MM.1S (cell line): ENCODE data around the gene TMEM267.
"Not testable (repeated sequence)": the region's sequence is repeated elsewhere in the genome, so short reads cannot be mapped to it uniquely, and the experiment has no call there.

Experiments used
- DNase-seq: peaks from one replicate; pipeline ENCODE4 v3.0.0-alpha.2; 2015
- H2AFZ ChIP-seq: fragments of 300-600 bp; sonication (generic); 2 replicates; pipeline ENCODE4 v1.6.0; 2016; ENCODE audit warnings: antibody characterized with exemption, low read length
- H3F3A ChIP-seq: fragments of 300-600 bp; sonication (generic); 2 replicates; pipeline ENCODE4 v1.6.1; 2016; ENCODE audit warnings: mild to moderate bottlenecking, antibody characterized with exemption, low read length, moderate library complexity, mixed read lengths; ENCODE audit not compliant: insufficient read depth
- H3K27ac ChIP-seq: fragments of 300-600 bp; sonication (generic); 2 replicates; pipeline ENCODE4 v1.5.1; 2016; ENCODE audit warnings: mild to moderate bottlenecking, low read length
- H3K27me3 ChIP-seq: fragments of 300-600 bp; sonication (generic); replicated peaks from 2 replicates; pipeline ENCODE4 v1.6.0; 2016; ENCODE audit warnings: low read length; ENCODE audit not compliant: insufficient read depth
- H3K36me3 ChIP-seq: fragments of 300-600 bp; sonication (generic); replicated peaks from 2 replicates; pipeline ENCODE4 v1.6.1; 2016; ENCODE audit warnings: mild to moderate bottlenecking, low read length, mixed read lengths; ENCODE audit not compliant: insufficient read depth
- H3K4me1 ChIP-seq: fragments of 300-600 bp; sonication (generic); 2 replicates; pipeline ENCODE4 v1.6.1; 2016; ENCODE audit warnings: low read length, mixed read lengths
- H3K4me2 ChIP-seq: fragments of 300-600 bp; sonication (generic); 2 replicates; pipeline ENCODE4 v1.6.0; 2016; ENCODE audit warnings: low read depth, low read length
- H3K4me3 ChIP-seq: fragments of 300-600 bp; sonication (generic); 2 replicates; pipeline ENCODE4 v1.5.1; 2016; ENCODE audit warnings: low read length, mixed read lengths
- H3K79me2 ChIP-seq: fragments of 300-600 bp; sonication (generic); 2 replicates; pipeline ENCODE4 v1.6.1; 2016; ENCODE audit warnings: mixed run types, low read length, mixed read lengths
- H3K9ac ChIP-seq: fragments of 300-600 bp; sonication (generic); 2 replicates; pipeline ENCODE4 v1.6.1; 2016; ENCODE audit warnings: low read length, mixed read lengths
- H3K9me2 ChIP-seq: fragments of 300-600 bp; sonication (generic); replicated peaks from 2 replicates; pipeline ENCODE4 v1.6.1; 2016; ENCODE audit warnings: mild to moderate bottlenecking, low read length, mixed read lengths; ENCODE audit not compliant: insufficient read depth
- H3K9me3 ChIP-seq: fragments of 300-600 bp; sonication (generic); replicated peaks from 2 replicates; pipeline ENCODE4 v1.6.1; 2016; ENCODE audit warnings: mild to moderate bottlenecking, low read length, mixed read lengths; ENCODE audit not compliant: insufficient read depth
- H4K20me1 ChIP-seq: fragments of 300-600 bp; sonication (generic); 2 replicates; pipeline ENCODE4 v1.6.1; 2016; ENCODE audit warnings: mild to moderate bottlenecking, low read length, moderate library complexity, mixed read lengths; ENCODE audit not compliant: insufficient read depth
- EZH2 ChIP-seq: fragments of 300-600 bp; sonication (generic); optimal IDR thresholded peaks from 2 replicates; pipeline ENCODE3; 2017; ENCODE audit warnings: low read depth, mild to moderate bottlenecking, antibody characterized with exemption, low read length, mixed read lengths
- EZH2phosphoT487 ChIP-seq: fragments of 300-600 bp; sonication (generic); IDR thresholded peaks from 2 replicates; pipeline ENCODE4 v1.6.1; 2018; ENCODE audit warnings: antibody characterized with exemption, low read length
- TF ChIP-seq, protein P1 (sequence below): fragments of 300-600 bp; sonication (generic); IDR thresholded peaks from 2 replicates; pipeline ENCODE4 v1.5.1; 2016; ENCODE audit warnings: antibody characterized with exemption, low read length, mixed read lengths

The TMEM267 gene

DNA sequence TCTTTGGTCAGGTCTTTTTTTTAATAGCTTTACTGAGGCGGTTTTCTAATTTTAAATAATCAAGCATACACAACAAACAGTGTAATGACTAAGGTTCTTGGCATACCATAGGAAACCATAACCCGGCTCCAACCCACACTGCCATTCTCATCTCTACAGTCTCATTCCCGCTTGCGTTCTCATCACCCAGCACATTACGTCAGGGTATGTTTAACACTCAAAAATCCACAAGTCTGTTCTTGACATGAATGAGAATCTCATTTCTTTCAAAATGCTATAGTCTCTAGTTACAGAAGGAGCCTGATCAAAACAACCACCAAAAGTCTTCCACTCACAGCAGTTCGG is 30.8 kb upstream of the TMEM267 start:
- H3F3A ChIP-seq: peaks cover 5% of the 10 kb centered on the region
- peak overlapping the region; percentile 90 for H2AFZ ChIP-seq
- peak overlapping the region; percentile 67 for H3K9ac ChIP-seq
- no peaks in the 10 kb centered on the region for H3K27me3 ChIP-seq
- H3K36me3 ChIP-seq: no peaks in the 10 kb centered on the region
- peaks cover 11% of the 10 kb centered on the region; the same call in 1 of the 2 replicates for H3K4me1 ChIP-seq
- H3K79me2 ChIP-seq: 0 out of 2 replicates have a peak, but pooled peaks cover 9% of the 10 kb centered on the region
- TF ChIP-seq EZH2phosphoT487: no peak
- TF ChIP-seq, protein P1, sequence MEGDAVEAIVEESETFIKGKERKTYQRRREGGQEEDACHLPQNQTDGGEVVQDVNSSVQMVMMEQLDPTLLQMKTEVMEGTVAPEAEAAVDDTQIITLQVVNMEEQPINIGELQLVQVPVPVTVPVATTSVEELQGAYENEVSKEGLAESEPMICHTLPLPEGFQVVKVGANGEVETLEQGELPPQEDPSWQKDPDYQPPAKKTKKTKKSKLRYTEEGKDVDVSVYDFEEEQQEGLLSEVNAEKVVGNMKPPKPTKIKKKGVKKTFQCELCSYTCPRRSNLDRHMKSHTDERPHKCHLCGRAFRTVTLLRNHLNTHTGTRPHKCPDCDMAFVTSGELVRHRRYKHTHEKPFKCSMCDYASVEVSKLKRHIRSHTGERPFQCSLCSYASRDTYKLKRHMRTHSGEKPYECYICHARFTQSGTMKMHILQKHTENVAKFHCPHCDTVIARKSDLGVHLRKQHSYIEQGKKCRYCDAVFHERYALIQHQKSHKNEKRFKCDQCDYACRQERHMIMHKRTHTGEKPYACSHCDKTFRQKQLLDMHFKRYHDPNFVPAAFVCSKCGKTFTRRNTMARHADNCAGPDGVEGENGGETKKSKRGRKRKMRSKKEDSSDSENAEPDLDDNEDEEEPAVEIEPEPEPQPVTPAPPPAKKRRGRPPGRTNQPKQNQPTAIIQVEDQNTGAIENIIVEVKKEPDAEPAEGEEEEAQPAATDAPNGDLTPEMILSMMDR: no peak
- TF ChIP-seq EZH2: no peak
- peak overlapping the region; percentile 90 for H3K4me3 ChIP-seq
- DNase-seq: no peak
- no peaks in the 10 kb centered on the region for H4K20me1 ChIP-seq
- H3K9me2 ChIP-seq: no peaks in the 10 kb centered on the region
- H3K4me2 ChIP-seq: peak overlapping the region; percentile 90
- no peaks in the 10 kb centered on the region for H3K9me3 ChIP-seq
- peak overlapping the region; percentile 68; the same call in 1 of the 2 replicates for H3K27ac ChIP-seq

DNA sequence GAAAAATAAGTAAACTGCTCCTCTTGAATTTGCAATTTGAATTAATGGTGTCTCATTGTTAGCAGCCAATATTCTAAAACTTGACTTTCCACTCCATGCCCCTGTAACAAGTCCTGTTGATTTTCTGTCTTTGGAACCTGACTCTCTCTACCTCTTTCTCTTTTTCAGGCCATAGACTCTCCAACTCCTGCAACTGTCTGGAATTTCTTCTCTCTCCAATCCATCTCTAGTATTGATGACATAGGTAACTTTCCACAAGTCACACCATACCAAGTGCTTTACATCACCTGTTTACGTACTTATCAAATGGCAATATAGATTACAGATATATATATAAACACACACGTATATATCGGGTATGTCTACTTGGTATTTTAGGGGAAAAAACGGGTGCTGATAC is 30.4 kb upstream of the TMEM267 start:
- no peak for TF ChIP-seq EZH2phosphoT487
- TF ChIP-seq EZH2: no peak
- TF ChIP-seq, protein P1: no peak
- DNase-seq: no peak
- Histone ChIP-seq H4K20me1 (no peaks in the 10 kb centered on the region), H3K9ac (peak overlapping the region; percentile 67; the same call in 1 of the 2 replicates), H3K9me3 (no peaks in the 10 kb centered on the region), H3K79me2 (0 out of 2 replicates have a peak, but pooled peaks cover 9% of the 10 kb centered on the region), H3K27me3 (no peaks in the 10 kb centered on the region), H3K27ac (no peak overlapping the region), H3K4me3 (peak overlapping the region; percentile 90), H3K4me1 (peaks cover 11% of the 10 kb centered on the region; the same call in 1 of the 2 replicates), H3K36me3 (no peaks in the 10 kb centered on the region), H2AFZ (no peak overlapping the region), H3F3A (peaks cover 5% of the 10 kb centered on the region), H3K4me2 (peak overlapping the region; percentile 90), H3K9me2 (no peaks in the 10 kb centered on the region)

DNA sequence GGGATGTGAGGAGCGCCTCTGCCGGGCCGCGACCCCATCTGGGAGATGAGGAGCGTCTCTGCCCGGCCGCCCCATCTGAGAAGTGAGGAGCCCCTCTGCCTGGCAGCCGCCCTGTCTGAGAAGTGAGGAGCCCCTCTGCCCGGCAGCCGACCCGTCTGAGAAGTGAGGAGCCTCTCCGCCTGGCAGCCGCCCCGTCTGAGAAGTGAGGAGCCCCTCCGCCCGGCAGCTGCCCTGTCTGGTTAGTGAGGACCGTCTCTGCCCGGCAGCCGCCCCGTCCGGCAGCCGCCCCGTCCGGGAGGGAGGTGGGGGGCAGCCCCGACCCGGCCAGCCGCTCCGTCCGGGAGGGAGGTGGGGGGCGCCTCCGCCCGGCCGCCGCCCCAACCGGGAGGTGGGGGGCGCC is 27.4 kb upstream of the TMEM267 start:
- DNase-seq, H3K9me2 ChIP-seq, H3K36me3 ChIP-seq, H3K4me2 ChIP-seq, H3F3A ChIP-seq, H3K4me3 ChIP-seq, H3K79me2 ChIP-seq, H3K27me3 ChIP-seq, H2AFZ ChIP-seq, H3K9me3 ChIP-seq, H3K9ac ChIP-seq, H3K27ac ChIP-seq, H4K20me1 ChIP-seq: not testable (repeated sequence)
- H3K4me1 ChIP-seq: peaks cover 11% of the 10 kb centered on the region; the same call in 1 of the 2 replicates

DNA sequence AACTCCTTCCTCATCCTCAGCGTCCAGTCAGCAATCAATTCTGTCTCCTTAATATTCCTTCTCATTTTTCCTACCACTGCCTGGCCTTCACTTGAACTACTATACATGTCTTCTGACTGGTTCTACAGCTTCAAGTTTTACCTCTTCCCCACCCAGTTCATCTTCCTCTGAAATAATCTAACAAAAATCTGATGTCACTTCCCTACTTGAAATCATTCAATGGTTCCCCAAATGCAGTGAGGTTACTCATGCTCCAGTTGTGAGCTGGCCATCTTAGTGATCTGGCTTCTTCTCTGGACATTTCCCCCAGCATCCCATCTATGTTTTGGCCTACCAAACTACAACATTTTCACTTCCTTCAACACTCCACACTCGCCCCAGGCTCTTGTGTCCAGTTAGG is 14.9 kb upstream of the TMEM267 start:
- no peaks in the 10 kb centered on the region for H3K27me3 ChIP-seq
- H3K4me3 ChIP-seq: no peak overlapping the region
- no peaks in the 10 kb centered on the region for H3K9me2 ChIP-seq
- no peaks in the 10 kb centered on the region for H4K20me1 ChIP-seq
- no peaks in the 10 kb centered on the region for H3F3A ChIP-seq
- no peak overlapping the region for H3K9ac ChIP-seq
- no peaks in the 10 kb centered on the region for H3K4me1 ChIP-seq
- no peaks in the 10 kb centered on the region for H3K36me3 ChIP-seq
- no peak overlapping the region for H3K4me2 ChIP-seq
- no peaks in the 10 kb centered on the region for H3K9me3 ChIP-seq
- DNase-seq: no peak
- H3K27ac ChIP-seq: no peak overlapping the region
- H2AFZ ChIP-seq: no peak overlapping the region
- H3K79me2 ChIP-seq: no peaks in the 10 kb centered on the region
- TF ChIP-seq EZH2 (no peak), EZH2phosphoT487 (no peak)
- TF ChIP-seq, protein P1: no peak
